EH (cell line): ENCODE results near the gene GALNS.
"Not testable (repeated sequence)": the region's sequence is repeated elsewhere in the genome, so short reads cannot be mapped to it uniquely, and the experiment has no call there.

Source experiments
- DNase-seq: peaks from one replicate; pipeline ENCODE4 v3.0.0-alpha.2; 2015; ENCODE audit warnings: low read depth

The GALNS gene

DNA sequence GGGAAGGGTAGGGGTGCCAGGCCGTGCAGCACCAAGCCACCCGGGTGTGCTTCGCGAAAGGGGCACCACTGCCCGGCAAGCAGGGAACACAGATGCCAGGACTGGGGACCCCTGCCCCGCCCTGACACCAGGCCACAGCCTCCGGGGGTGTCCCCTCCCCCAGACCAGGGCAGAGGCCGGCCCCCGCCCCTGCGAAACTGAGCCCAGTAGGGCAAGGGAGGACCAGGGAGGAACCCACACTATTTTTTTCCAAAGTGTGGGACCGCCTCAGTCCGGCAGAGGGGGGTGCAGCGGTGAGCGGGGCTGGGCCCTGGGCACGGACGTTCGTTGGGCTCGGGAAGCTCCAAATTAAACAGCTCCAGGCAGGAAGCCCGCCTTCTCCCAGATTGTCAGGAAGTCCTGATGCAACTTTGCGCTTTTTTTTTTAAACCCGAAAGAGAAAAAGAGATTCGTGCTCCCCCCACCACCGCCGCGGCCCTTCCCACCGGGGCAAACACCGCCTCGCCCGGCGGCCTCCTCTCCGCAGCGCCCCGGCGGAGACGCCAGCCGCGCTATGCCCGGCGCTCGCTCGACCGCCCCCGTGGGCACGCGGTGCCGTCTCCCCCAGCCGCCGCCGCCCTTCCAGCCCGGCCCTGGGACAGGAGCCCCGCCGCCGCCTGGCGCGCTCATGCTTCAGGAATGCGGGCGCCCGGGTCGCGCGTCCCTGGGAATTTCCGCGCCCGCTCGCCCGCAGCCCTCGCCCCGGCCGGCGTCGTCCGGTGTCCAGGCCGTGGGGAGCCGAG lies 72.5 kb downstream of the GALNS start:
- DNase-seq: peak; percentile 88

- peak; percentile 59 for DNase-seq
These were observed 73.2 kb downstream of the GALNS start for GRCh38 chr16:88783391-88784073.

DNA sequence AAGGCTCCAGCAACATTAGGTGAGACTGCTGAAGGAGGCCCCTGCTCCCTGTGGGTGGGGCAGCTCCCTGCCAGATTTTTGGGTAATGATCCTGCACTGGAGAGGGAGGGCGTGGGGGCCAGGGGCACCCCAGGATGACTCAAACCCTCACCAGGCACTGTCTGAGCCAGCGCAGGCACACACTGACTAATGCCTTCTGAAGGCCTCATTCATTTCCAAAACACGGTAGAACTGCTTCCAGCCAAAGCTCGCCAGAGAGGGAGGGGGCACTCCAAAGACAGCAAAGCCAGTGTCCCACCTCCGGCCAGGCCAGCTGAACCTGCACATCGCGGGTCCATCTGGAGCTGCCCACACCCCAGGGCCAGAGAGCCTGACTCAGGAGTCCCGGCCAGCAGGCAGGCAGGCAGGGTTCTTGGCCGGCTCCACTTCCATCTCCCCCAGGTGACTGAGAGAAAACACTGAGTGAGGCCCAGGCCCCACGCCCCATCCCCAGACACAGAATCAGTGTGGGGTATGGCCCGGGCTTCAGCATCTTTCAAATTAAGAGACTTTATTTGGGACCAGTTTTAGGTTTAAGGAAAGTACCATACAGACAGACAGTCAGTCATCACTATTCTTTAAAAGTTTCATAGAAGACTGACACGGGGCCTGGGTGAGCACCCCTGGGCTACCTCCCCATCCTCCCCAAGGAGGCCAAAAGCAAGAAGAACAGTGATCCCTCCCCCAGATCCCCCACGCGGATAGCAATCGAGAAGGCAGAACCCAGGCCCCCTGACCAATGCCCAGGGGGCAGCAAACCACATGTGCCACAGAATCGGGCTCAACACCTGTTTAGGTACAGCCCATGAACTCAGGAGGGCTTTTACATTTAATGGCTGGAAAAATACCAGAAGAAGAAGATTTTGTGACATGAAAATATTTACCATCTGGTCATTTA lies 74.0 kb downstream of the GALNS start:
- DNase-seq: peak; percentile 78

- no peak for DNase-seq
These were observed 75.3 kb downstream of the GALNS start for GRCh38 chr16:88781140-88782077.

GRCh38 chr16:88780142-88781062 lies 76.3 kb downstream of the GALNS start:
- DNase-seq: no peak

DNA sequence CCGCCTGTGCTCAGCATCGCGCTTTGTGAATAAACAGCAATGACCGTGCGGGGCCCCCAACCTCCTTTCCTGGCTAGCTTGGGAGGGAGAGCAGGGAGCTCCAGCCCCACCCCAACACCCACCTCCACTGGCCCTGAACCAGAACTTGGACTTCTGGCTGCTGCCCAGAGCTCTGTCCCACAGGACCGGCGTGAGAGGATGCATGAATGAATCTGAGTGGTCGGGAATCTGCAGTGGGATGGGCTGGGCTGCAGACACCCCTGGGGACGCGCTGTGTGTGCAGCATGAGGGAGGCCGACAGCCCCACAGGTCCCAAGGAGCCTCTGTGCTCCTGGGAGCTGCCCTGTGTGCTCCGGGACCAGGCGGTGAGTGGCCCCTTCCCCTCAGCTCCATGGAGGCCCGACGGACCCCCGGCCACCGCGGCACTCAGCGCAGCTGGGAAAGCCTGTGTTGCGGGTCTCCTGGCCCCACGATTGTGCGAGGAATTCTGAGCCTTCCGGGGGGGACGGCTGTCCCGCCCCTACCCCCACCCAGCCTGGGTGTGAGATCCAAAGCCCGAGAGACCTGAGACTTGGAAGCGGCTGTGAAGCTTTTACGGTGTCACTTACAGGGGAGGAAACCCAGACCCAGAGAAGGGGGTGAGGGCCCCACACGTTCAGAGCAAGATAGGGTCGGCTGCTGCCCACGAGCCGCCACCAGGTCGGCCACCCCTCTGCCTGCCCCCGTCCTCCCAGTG lies 77.2 kb downstream of the GALNS start:
- no peak for DNase-seq

GRCh38 chr16:88778541-88779065 lies 78.1 kb downstream of the GALNS start:
- no peak for DNase-seq

- DNase-seq: no peak
These were observed 78.5 kb downstream of the GALNS start for GRCh38 chr16:88778271-88778525.

GRCh38 chr16:88777471-88778270 lies 79.1 kb downstream of the GALNS start:
- DNase-seq: no peak

DNA sequence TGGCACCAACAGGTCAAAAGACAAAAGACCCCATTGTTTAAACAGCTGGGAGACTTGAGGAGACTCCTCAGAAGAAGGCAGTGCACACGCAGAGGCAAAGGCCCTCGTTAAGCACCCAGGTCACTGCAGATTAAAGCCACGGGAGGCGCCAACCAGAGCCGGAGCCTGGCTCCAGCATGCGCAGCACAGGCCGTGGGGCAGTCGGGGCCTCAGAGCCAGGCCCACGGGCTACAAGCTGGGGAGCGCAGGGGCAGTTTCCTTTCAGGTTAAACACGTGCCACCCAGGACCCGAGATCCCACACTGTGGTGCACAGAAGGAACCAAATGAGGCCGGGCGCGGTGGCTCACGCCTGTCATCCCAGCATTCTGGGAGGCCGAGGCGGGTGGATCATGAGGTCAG lies 80.9 kb downstream of the GALNS start:
- no peak for DNase-seq

GRCh38 chr16:88774544-88775393 lies 82.0 kb downstream of the GALNS start:
- no peak for DNase-seq

GRCh38 chr16:88773812-88774291 lies 82.9 kb downstream of the GALNS start:
- peak; percentile 92 for DNase-seq

GRCh38 chr16:88772871-88773811 lies 83.6 kb downstream of the GALNS start:
- peak; percentile 97 for DNase-seq

GRCh38 chr16:88771781-88772180 lies 85.0 kb downstream of the GALNS start:
- DNase-seq: not testable (repeated sequence)

- no peak for DNase-seq
These were observed 85.4 kb downstream of the GALNS start for GRCh38 chr16:88771294-88771772.
